Measurements from ENCODE around the gene HOXB9.
A peak's percentile ranks its signal among the peaks of the same experiment; 100 is the strongest.

- no peak for TF ChIP-seq POLR2AphosphoS5 (IDR thresholded peaks at IDR 0.05; ENCODE audit: low read depth)
- TF ChIP-seq EZH2 (IDR thresholded peaks at IDR 0.05; ENCODE audit: low read depth, unreplicated experiment): peak; percentile 95
- no peak for TF ChIP-seq CTCF (conservative IDR thresholded peaks at IDR 0.05; ENCODE audit: low read depth in 2 of 2)
- no peak for TF ChIP-seq CREB1 (CRISPR knock-in tag; IDR thresholded peaks at IDR 0.05; ENCODE audit: low read depth)
- TF ChIP-seq, protein P1, sequence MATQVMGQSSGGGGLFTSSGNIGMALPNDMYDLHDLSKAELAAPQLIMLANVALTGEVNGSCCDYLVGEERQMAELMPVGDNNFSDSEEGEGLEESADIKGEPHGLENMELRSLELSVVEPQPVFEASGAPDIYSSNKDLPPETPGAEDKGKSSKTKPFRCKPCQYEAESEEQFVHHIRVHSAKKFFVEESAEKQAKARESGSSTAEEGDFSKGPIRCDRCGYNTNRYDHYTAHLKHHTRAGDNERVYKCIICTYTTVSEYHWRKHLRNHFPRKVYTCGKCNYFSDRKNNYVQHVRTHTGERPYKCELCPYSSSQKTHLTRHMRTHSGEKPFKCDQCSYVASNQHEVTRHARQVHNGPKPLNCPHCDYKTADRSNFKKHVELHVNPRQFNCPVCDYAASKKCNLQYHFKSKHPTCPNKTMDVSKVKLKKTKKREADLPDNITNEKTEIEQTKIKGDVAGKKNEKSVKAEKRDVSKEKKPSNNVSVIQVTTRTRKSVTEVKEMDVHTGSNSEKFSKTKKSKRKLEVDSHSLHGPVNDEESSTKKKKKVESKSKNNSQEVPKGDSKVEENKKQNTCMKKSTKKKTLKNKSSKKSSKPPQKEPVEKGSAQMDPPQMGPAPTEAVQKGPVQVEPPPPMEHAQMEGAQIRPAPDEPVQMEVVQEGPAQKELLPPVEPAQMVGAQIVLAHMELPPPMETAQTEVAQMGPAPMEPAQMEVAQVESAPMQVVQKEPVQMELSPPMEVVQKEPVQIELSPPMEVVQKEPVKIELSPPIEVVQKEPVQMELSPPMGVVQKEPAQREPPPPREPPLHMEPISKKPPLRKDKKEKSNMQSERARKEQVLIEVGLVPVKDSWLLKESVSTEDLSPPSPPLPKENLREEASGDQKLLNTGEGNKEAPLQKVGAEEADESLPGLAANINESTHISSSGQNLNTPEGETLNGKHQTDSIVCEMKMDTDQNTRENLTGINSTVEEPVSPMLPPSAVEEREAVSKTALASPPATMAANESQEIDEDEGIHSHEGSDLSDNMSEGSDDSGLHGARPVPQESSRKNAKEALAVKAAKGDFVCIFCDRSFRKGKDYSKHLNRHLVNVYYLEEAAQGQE (IDR thresholded peaks at IDR 0.05; ENCODE audit: unreplicated experiment): no peak
- peak; percentile 64 for TF ChIP-seq EZH2phosphoT487 (IDR thresholded peaks at IDR 0.05; ENCODE audit: unreplicated experiment)
- no peak for TF ChIP-seq ZNF462 (CRISPR knock-in tag; IDR thresholded peaks at IDR 0.05)
- TF ChIP-seq, protein P2, sequence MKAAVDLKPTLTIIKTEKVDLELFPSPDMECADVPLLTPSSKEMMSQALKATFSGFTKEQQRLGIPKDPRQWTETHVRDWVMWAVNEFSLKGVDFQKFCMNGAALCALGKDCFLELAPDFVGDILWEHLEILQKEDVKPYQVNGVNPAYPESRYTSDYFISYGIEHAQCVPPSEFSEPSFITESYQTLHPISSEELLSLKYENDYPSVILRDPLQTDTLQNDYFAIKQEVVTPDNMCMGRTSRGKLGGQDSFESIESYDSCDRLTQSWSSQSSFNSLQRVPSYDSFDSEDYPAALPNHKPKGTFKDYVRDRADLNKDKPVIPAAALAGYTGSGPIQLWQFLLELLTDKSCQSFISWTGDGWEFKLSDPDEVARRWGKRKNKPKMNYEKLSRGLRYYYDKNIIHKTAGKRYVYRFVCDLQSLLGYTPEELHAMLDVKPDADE (IDR thresholded peaks at IDR 0.05): no peak
- no peak for TF ChIP-seq JUNB (IDR thresholded peaks at IDR 0.05; ENCODE audit: unreplicated experiment)
Observed at GRCh38 chr17:48610282-48611211, 15.6 kb downstream of the HOXB9 start, which contains the start of gene HOXB7.
